ENCODE measurements around the gene ADI1.
"Not testable (repeated sequence)": the region's sequence is repeated elsewhere in the genome, so short reads cannot be mapped to it uniquely, and the experiment has no call there.

ADI1 gene

DNA sequence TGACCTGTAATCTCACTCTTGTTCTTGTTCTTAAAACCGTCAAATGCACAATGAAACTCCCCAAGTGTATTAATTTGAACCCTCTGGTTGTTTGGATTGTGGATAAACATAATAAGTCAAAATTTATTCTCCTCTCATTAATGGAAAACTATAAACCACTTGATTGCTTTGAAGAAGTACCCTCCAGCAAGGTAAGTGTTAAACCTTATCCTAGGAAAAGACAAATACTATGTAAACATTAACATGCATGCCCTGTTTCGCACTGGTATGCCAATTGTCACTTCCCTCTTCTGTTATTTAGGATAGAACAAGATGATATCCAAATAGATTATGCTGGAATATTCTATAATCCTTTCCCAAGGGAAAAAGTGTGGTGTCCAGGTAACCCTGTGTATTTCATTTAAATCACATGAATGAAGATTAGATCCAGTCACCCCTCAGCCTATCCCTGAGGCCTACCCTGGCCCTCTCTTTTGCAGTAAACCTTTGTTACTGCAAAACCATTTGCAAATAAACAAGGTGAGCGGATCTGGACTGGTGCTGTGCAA, 1.3 kb downstream of the ADI1 start:
- no peaks in the 10 kb centered on the region for H3K9me3 ChIP-seq (ENCODE audit: severe bottlenecking)
- H3K27me3 ChIP-seq (ENCODE audit: insufficient read depth, poor library complexity, severe bottlenecking): no peaks in the 10 kb centered on the region
- no peak for DNase-seq (ENCODE audit: low spot score)
- peak overlapping the region; percentile 59 for H3K27ac ChIP-seq (ENCODE audit: poor library complexity, severe bottlenecking)
- no peaks in the 10 kb centered on the region for H3K4me1 ChIP-seq (ENCODE audit: insufficient read depth, poor library complexity, severe bottlenecking)
- ATAC-seq (ENCODE audit: low read depth): no peak
- H3K36me3 ChIP-seq (ENCODE audit: low read depth): no peaks in the 10 kb centered on the region
- TF ChIP-seq, protein P1, sequence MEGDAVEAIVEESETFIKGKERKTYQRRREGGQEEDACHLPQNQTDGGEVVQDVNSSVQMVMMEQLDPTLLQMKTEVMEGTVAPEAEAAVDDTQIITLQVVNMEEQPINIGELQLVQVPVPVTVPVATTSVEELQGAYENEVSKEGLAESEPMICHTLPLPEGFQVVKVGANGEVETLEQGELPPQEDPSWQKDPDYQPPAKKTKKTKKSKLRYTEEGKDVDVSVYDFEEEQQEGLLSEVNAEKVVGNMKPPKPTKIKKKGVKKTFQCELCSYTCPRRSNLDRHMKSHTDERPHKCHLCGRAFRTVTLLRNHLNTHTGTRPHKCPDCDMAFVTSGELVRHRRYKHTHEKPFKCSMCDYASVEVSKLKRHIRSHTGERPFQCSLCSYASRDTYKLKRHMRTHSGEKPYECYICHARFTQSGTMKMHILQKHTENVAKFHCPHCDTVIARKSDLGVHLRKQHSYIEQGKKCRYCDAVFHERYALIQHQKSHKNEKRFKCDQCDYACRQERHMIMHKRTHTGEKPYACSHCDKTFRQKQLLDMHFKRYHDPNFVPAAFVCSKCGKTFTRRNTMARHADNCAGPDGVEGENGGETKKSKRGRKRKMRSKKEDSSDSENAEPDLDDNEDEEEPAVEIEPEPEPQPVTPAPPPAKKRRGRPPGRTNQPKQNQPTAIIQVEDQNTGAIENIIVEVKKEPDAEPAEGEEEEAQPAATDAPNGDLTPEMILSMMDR (IDR thresholded peaks at IDR 0.05; ENCODE audit: poor library complexity, severe bottlenecking): no peak
- peak overlapping the region; percentile 73 for H3K4me3 ChIP-seq (ENCODE audit: severe bottlenecking)

DNA sequence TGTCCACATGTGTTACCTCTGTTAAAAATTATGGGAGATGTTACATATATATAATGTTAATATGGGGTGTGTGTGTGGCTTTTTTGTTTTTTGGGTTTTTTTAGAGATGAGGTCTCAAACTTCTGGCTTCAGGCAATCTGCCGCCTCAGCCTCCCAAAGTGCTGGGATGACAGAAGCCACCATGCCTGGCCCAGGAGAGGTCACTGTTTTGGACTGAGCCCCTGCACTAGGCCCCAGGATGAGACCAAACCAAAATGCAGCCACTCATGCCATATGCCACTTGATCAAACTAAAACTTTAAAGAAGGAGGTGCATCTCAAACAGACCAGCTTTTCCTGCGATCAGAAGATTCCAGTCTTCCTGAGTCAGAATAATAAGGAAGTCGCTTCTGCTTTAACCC, 2.5 kb downstream of the ADI1 start:
- no peaks in the 10 kb centered on the region for H3K4me1 ChIP-seq (ENCODE audit: insufficient read depth, poor library complexity, severe bottlenecking)
- no peaks in the 10 kb centered on the region for H3K9me3 ChIP-seq (ENCODE audit: severe bottlenecking)
- no peak for ATAC-seq (ENCODE audit: low read depth)
- H3K27ac ChIP-seq (ENCODE audit: poor library complexity, severe bottlenecking): no peak overlapping the region
- H3K36me3 ChIP-seq (ENCODE audit: low read depth): 0 out of 2 replicates have a peak, but pooled peaks cover 1% of the 10 kb centered on the region
- no peak overlapping the region for H3K4me3 ChIP-seq (ENCODE audit: severe bottlenecking)
- TF ChIP-seq, protein P1 (IDR thresholded peaks at IDR 0.05; ENCODE audit: poor library complexity, severe bottlenecking): no peak
- DNase-seq (ENCODE audit: low spot score): no peak
- H3K27me3 ChIP-seq (ENCODE audit: insufficient read depth, poor library complexity, severe bottlenecking): no peaks in the 10 kb centered on the region

DNA sequence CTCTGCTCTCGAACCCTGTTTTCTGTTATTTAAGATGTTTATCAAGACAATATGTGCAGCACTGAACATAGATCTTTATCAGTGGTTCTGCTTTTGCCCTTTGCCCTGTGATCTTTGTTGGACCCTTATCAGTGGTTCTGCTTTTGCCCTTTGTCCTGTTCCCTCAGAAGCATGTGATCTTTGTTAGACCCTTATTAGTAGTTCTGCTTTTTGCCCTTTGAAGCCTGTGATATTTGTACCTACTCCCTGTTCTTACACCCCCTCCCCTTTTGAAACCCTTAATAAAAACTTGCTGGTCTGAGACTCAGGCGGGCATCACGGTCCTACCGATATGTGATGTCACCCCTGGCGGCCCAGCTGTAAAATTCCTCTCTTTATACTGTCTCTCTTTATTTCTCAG, 3.9 kb downstream of the ADI1 start:
- H3K4me1 ChIP-seq (ENCODE audit: insufficient read depth, poor library complexity, severe bottlenecking); H3K27ac ChIP-seq (ENCODE audit: poor library complexity, severe bottlenecking); H3K4me3 ChIP-seq (ENCODE audit: severe bottlenecking); ATAC-seq (ENCODE audit: low read depth); H3K9me3 ChIP-seq (ENCODE audit: severe bottlenecking); DNase-seq (ENCODE audit: low spot score); H3K27me3 ChIP-seq (ENCODE audit: insufficient read depth, poor library complexity, severe bottlenecking): not testable (repeated sequence)
- H3K36me3 ChIP-seq (ENCODE audit: low read depth): peaks cover 11% of the 10 kb centered on the region; the same call in 1 of the 2 replicates

DNA sequence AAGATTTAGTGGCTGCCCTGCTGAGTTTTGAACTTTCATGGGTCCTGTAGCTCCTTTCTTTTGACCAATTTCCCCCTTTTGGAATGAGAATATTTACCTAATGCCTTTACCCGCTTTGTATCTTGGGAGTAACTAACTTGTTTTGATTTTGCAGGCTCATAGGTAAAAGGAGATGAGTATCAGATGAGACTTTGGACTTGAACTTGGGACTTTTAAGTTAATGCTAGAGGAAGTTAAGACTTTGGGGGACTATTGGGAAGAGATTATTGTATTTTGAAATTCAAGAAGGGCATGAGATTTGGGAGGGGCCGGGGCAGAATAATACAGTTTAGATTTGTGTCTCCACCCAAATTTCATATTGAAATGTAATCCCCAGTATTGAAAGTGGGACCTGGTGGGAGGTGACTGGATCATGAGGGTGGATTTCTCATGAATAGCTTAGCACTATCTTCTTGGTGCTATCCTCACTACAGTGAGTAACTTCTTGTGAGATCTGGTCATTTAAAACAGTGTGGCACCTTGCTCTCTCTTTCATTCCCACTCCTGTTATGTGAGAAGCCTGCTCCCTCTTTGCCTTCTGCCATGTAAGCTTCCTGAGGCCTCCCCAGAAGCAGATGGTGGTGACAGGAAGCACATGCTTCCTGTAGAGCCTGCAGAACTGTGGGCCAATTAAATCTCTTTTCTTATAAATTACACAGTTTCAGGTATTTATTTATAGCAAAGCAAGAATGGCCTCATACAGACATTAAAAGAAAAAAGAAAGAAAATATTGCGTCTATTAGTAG, 6.1 kb downstream of the ADI1 start:
- Histone ChIP-seq H3K4me3 (ENCODE audit: severe bottlenecking) (no peak overlapping the region), H3K4me1 (ENCODE audit: insufficient read depth, poor library complexity, severe bottlenecking) (no peaks in the 10 kb centered on the region), H3K36me3 (ENCODE audit: low read depth) (peaks cover 14% of the 10 kb centered on the region), H3K27ac (ENCODE audit: poor library complexity, severe bottlenecking) (no peak overlapping the region), H3K9me3 (ENCODE audit: severe bottlenecking) (no peaks in the 10 kb centered on the region), H3K27me3 (ENCODE audit: insufficient read depth, poor library complexity, severe bottlenecking) (no peaks in the 10 kb centered on the region)
- TF ChIP-seq, protein P1 (IDR thresholded peaks at IDR 0.05; ENCODE audit: poor library complexity, severe bottlenecking): no peak
- DNase-seq (ENCODE audit: low spot score) (no peak), ATAC-seq (ENCODE audit: low read depth) (no peak)

DNA sequence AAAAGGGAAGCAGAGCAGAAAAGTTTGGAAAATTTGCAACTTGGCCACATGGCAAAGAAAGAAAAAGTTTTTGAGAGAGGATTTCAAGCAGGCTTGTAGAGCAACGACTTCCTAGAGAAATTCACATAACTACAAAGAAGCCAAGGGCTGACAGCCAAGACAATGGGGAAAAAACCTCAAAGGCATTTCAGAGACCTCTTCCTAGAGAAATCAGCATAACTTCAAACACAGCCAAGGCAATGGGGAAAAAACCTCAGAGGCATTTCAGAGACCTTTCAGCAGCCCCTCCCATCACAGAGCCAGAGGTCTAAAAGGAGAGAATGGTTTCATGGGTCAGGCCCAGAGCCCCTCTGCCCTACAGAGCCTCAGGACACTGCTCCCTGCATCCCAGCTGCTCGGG, 7.2 kb downstream of the ADI1 start:
- TF ChIP-seq, protein P1 (IDR thresholded peaks at IDR 0.05; ENCODE audit: poor library complexity, severe bottlenecking): no peak
- Histone ChIP-seq H3K27ac (ENCODE audit: poor library complexity, severe bottlenecking) (no peak overlapping the region), H3K36me3 (ENCODE audit: low read depth) (peaks cover 14% of the 10 kb centered on the region), H3K27me3 (ENCODE audit: insufficient read depth, poor library complexity, severe bottlenecking) (no peaks in the 10 kb centered on the region), H3K9me3 (ENCODE audit: severe bottlenecking) (no peaks in the 10 kb centered on the region), H3K4me1 (ENCODE audit: insufficient read depth, poor library complexity, severe bottlenecking) (no peaks in the 10 kb centered on the region), H3K4me3 (ENCODE audit: severe bottlenecking) (no peak overlapping the region)
- no peak for ATAC-seq (ENCODE audit: low read depth)
- DNase-seq (ENCODE audit: low spot score): no peak

Data from RWPE2 (cell line).